ENCODE measurements around the gene CTRB2.
"Not testable (repeated sequence)": the region's sequence is repeated elsewhere in the genome, so short reads cannot be mapped to it uniquely, and the experiment has no call there.

CTRB2 gene

DNA sequence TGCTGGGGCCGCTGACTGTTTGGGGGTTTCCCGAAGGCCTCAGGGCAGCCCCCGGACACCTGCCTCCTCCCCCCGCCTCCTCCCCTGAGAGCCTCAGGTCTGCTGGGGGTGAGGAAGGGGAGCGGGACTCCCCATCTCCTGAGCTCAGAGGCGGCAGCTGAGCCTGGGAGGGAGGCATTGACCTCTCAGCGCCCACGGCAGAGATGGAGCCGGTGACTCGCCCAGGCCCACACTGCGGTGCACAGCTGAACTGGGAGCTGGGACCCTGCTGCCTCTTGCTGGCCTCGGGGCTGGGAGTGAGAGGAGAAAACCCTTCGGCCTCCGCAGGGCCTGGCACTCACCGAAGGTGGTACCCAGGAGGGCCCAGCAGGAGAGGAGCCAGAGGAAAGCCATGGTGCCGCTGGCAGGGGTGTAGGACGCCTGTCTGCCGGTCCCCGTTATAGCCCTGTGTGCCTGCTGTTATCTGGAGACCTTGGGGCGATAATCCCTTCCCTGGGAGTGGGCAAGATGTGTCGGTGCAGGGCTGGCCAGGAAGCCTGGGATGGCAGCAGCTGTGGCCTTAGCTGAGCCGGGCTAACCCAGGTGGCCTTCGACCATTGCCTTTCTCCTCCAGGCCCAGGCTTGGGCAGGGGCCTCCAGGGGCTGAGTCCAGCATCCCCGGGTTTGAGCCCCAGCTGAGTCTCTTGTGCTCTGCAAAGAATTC, at the start of gene CTRB2:
Gene CTRB2 (minus strand): TSS at position 413 of the 703 bp plus-strand sequence. CDS start 20 bp downstream, at position 393.
- DNase-seq: no peak

DNA sequence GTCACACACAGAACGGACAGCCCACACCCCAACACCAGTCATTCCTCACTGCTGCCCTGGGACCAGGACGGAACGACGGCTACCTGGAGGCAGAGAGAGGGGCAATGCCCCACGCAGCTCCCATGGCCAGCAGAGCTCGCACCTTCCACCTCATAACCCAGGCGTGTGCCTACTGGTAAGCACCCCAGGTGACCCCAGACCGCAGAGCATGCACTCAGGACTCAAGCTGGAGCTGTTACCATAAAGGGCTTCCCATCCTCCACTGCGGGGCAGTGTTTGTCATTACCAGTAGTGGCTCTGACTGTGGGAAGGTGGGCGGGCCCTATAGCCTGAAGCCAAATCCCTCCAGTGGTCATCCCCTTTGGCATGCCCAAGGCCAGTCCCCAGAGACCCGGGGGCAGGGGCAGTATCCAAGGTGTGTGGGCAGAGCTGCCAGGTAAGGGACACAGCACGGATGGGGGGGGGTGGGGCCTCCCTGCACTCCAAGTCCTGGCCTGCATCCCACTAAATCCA, 49.2 kb upstream of the CTRB2 start:
- no peak for DNase-seq

DNA sequence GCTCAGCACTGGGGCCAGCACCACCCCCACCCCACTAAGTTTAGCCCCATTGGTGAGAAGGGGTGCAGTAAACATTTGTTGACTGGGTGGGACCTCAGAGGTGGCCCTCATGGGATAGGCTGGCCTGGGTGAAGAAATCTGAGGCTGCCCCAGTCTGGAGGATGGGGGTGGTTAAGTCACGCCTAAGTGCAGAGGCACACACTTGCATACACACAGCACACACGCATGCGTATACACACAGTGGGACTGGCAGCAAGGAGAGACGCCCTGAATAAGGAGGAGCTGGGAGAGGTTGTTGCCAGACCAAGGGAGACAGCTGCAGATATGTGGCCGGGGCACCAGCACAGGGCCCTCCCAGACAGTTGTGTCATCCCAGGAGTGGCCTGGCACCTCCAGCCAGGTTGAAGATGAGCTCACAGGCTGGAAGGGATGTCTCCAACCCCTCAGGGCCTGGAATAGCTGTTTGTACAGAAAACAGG, 47.4 kb upstream of the CTRB2 start:
- DNase-seq: no peak

DNA sequence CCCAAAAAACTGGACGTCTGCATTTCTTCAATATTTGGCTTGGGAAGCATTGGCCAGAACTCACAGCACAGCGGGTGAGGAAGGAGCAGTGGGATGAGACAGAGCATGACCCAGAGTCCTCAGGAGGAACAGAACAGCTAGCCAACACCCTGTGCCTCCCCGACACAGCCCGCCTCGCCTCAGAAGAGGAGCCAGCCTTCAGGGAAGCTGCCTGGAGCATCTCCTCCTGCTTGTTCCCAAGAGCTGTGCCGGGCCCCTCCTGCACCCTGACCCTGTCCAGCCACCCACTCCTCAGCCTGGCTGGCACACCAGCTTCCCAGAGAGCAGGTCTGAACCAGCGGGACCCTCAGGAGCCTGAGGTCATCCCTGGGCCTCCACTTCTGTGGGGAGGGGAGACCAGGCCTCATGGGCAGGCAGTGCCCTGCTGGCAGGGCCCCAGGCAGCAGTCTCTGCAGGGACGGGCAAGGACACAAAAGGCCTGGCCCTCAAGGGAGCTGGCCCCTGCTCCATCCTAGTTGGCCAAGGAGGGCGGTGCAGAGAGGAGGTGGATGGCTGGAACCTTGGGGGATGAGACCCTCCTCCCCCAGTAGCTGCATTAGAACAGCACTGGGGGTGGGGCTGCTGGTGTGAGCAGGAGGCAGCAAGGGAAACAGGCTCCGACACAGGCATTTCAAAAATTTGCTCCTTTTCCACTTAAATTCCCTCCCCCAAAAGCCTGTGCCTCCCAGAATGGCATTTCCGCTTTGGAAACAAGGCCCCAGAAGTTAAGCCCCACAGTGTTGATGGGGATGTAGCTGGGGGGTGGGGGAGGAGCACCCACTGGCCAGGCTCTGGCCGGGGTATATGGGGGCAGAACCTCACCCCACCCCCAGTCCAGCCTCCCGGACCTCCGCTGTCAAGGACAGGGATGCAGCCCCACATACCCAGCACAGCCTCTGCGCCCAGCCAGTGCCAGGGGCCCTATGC, 46.3 kb upstream of the CTRB2 start:
- no peak for DNase-seq

DNA sequence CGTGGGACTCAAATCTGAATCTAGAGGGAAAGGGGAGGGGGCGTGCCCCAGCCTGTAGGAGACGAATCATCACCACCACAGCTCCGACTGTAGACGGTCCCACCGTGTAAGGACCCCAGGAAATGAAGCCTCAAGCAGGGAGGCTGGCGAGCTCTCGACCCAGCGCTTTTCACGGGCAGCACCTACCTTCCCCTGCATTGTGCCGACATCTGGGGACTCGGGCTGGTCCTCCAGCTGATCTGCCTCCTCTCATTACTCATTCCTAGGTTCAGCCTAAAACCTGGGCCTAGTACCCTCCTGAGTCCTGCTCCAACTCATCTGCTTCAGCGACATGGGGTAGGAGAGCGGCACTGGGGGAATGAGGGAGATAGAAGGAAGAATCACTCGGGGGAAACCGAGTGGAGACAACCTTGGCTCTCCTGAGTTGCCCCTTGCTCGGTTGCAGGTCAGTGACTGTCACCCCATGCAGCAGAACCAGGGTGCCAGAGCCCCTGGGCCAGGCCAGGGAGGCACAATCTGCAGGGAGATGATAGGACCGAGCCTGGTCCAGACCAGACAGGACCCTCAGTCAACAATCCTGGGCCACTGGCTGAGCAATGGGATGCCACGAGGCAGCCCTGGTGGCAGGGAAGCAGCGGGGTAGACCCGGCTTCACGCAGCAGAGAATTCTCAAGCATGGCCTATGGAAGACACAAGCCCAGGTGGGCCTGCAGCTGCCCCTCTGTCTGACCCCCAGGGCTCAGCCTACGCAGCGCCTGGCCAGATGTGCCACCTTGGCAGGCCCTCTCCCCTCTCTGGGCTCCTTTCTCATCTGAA, 45.3 kb upstream of the CTRB2 start:
- no peak for DNase-seq

DNA sequence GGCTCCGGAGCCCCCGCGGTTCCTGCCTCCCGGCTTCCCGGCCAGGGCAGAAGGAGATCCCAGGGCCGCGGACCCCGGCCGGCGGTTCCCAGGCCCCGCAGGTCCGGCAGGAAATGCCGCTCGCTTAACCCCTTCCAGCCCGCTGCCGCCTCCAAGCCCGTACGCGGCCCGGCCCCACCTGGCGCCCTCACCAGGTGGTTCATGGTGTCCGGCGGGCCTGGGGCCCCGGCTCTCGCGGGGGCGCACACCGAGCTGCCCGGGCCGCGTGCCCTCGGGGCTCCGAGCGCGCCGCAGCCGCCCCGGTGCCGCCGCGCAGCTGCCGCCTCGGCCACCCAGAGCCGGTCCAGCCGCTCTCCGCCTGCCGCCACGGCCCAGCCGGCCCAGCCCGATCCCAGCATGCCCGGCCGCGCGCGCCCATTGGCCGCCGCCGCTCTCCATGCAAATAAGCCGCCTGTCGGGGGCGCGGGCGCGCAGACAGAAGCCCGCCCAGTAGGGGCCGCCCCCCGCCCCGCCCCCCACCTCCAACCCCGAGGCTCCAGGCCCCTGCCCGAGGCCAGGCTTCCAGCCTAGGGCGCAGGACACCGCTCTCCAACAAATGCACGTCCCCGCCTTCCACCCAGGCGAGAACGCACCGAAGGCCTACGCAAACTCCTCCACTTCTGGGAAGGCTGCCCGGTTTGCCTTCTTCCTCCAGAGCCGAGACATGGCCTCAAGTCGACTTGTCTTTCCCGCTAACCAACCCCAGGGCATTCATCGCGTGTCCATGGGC, 44.5 kb upstream of the CTRB2 start, which contains the start of gene BCAR1:
Gene BCAR1 (minus strand): TSS at position 345 of the 769 bp plus-strand sequence. CDS start 142 bp downstream, at position 203.
- DNase-seq: peak; percentile 23

DNA sequence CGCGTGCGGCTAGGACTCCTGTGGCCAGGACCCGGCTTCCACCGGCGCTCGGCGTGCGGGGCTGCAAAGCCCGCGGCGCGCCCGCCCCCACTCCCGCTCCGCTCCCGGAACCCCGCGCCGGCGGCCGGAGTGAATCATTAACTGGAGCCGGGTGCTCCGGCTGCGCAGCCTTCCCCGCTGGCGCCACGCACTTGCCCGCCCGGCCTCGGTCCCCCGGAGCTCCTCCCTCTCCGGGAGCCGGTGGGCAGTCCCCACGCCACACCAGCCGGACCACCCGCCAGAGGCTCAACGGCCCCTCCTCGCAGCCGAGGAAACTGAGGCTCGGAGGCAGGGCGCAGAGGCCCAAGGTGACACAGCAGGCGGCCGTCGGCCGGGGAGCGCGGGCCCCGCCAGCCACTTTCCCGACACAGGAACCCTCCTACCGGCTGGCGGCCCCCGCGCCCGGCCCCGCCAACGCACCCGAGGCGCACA, 43.9 kb upstream of the CTRB2 start:
- DNase-seq: no peak

DNA sequence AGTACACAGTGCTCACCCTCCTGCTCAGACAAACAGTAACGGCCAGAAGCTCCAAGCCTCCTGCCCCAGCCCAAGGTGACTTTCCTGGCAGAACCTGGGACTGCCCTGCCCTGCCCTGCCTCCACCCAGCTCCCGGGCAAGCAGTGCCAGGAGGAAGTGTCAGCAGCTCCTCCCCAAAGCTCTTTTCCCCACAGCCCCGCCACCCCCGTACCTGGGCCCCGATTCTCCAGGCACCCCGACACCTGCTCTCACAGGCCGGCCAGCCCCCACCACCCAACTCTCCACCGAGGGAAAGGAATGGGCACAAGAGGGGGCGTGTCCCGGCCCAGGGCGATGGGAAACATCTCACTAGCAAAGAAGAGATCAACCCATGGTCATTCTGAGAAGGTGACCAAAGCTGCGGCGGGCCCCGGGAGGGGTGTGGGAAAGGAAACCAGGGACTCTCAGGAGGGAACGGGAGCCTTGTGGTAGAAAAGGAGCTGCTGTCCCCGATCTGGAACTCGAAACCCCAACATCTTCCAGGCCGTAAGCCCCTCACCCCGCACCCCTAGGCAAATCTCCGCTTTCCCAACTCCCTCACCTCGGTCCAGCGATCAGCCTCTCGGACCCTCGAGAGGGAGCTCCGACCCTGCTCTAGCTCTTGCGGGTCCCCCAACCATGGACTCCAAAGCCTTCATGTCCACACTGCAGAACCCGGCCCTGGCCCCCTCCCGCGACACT, 43.3 kb upstream of the CTRB2 start:
- no peak for DNase-seq

DNA sequence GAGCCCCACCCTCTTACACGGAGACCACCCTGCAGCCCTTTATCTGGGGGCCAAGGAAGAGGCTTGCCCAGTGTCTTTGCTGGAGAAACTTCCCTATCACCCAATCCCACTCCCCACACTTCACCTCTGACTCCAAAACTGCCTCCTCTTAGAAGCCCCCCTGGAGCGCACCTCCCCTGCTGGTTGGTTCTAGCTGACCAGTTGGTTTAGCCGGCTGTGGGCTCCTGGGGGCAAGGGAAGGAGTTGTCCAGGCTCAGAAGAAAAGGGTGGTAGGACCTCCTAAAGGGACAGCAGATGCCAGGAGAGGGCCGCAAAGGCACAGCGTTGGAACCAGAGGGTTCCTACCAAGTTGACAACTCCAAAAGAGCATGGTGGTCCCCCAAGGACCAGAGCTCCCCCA, 42.5 kb upstream of the CTRB2 start:
- DNase-seq: no peak

DNA sequence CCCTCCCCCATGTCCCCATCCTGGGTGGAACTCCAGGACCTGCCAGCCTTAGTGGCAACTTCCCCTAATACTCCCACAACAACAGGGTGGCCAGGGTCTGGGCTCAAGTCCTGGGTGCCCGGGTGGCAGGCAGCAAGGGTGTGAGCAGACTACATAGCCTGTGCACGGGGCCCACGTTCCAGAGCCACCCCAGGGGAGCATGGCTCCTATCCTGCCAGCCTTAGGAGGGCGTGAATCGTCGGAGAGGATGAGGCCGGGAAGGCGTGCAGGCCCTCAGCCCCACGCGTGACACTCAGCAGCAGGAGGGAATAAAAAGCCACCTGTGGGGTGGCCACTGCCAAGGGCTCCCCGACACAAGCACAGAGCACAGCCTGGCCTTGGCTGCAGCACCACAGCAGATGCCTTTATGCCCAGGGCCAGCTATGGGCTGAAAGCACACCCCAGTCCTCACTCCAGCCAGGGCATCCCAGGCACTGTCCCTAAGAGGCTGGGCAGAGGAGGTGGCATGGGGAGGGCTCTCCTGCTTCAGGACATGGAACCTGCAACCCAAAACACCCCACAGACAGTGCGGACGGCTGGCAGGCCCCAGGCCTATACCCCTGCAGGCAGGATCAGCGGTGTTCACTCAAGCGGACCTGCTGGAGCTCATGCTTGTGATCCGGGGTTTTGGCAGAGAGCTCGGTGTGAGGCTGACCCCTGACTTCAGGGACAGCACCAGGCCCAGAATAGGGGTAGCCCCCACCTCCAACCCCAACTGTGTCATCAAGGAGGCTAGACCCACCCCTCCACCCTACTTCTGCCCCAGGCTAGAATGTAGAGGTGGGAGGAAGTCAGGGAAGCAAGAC, 41.8 kb upstream of the CTRB2 start:
- DNase-seq: no peak

DNA sequence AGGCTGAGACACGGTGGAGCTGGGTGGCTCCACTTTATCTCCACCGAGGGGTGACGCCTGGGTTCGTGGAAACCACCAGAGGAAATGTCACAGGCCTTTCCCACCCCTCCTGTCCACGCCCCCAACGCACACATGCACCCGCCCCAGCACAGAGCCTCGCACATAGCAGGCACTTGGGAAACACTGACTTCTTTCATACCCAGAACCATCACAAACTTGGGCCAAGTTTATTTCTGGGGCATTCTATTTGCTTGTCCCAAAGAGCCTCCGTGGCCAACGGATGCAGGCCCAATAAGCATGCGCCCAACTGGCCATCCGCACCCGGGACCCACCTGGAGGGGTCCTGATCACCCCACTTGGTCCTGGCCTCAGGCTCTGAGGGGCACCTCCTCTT, 41.2 kb upstream of the CTRB2 start:
- DNase-seq: no peak

DNA sequence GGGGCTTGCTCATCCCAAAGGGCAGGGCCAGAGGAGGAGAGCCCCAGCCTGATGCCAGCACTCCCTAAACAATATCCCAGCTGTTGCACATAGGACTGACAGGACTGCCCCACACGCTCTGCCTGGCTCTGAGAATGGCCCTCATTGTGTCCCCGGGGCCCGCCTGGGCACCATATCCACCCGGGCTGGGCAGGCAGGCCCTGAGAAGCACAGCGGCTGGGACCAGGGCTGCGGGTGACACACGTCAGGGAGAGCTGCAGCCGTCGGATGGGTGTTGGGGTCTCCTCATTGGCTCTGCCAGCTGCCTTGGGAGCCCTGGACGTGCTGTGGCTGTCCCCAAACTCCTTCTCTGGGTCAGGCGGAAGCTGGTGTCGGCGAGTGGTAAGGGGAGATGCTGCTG, 40.3 kb upstream of the CTRB2 start:
- no peak for DNase-seq

DNA sequence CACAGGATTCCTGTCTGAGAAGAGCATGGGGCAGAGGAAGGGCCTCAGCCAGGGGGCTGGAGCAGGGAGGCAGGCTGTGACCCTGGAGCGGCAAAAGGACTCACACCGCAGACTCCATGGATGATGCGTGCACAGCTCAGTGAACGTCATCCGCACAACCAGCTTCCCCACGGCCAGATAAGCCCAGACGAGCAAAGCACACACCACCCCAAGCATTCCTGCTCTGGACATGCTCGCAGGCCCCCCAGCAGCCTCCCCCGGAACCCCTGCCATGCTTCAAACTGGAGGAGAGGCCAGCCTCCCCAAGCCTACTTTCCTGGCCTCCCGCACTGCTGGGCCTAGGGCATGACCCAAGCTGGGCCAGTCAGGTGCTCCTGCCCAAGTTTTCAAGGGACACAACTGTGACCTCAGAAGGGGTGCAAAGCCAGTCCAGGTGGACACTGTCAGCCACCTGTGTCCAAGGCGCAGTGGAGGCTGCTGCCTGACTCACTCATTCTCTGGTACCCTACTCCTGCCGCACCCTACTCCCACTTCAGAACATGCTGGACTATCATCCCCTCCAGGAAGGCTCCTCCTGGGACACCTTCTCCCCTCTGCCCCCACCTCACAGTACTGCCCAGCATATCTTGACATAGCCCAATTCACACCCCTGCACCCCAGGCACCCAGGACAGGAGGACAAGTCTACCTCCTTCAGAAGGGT, 39.7 kb upstream of the CTRB2 start:
- DNase-seq: no peak

DNA sequence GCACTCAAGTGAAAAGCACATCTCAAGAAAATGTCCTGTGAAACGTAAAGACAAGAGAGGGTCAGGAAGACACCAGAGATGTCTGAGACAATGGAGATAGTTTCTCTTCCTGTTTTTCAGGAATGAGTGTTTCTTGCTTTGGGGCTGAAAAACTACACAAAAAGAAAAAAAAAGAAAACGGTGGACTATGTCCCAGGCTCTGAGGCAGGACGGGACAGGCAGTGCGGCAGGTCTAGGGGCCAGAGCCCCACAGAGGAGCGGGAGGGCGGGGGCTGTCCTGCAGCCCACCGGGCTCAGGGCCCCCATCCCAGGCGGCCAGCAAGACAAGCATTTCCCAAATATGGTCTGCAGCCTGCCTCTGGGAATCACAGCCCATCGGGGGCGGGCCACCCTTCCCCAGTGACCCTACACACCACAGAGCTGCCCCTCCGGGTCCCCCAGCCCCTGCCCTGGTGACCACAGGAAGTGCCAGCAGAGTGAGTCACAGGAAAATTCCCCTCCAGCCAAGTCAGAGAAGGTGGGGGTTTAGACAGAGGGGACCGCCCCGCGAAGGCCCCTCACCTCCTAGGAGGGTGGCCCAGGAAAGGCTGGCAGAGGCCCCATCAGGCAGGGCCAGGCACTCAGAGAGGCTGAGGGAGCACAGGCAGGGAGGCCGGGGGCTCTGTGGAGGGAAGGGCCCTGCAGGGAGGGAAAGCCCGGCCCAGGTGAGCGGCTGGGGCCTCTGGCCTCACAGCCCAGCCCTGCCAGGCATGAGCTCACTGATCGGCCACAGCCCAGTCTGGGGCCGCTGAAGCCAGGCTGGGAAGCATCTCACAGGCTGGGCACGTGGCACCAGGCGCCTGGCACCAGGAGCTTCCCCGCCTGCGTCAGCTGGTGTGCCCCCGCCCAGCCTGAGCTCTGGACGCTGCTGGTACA, 38.1 kb upstream of the CTRB2 start:
- DNase-seq: no peak

DNA sequence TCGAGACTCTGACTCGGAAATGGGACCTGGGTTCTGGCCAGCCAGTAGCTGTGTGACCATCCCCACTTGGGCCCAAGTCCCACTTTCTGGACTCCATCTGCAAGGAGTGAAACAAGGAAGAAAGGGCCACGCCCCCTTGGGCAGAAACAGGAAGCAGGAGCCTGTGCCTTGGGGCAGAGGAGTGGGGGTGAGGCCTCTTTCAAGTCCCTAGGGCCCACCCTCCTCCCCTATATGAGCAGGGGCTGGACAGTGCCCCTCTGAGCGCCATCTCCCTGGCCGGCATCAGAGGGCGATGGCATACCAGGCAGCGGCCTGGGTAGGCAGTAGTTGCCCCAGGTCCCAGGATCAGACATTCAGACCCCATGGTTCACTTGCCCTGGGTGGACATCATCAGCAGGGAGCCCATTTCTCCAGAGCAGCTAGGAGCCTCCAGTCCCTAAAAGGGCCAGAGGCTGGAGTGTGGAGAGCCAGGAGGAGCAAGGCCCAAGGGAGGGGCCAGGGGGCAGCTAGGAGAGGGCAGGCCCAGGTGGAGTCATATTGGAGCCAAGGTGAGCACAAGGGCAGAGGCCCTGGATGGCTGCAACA, 37.4 kb upstream of the CTRB2 start:
- no peak for DNase-seq

DNA sequence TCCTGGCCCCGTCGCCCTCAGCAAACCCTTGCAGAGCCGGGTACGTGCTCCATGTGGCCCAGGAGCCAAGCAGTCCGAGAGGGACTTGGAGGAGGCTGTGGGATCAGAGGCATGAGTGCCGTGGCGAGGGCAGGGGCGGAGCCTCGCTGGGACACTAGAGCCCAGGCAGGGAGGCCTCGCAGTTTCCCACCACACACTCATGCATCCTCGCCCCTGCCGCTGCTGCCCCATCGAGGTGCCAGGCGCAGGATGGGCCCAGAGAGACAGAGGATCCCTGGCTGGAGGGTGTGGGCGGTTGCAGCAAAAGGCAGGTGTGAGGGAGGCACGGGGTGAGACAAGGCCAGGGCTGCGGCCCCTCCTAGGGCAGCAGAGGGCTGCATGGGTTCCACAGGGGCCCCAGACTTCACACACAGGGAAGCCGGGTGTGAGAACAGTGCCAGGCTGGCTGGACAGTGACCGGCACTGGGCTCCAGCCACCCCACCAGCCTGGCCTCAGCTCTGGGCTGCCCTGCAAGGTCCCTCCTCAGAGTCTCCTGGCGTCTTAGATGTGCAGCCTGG, 36.8 kb upstream of the CTRB2 start:
- no peak for DNase-seq

DNA sequence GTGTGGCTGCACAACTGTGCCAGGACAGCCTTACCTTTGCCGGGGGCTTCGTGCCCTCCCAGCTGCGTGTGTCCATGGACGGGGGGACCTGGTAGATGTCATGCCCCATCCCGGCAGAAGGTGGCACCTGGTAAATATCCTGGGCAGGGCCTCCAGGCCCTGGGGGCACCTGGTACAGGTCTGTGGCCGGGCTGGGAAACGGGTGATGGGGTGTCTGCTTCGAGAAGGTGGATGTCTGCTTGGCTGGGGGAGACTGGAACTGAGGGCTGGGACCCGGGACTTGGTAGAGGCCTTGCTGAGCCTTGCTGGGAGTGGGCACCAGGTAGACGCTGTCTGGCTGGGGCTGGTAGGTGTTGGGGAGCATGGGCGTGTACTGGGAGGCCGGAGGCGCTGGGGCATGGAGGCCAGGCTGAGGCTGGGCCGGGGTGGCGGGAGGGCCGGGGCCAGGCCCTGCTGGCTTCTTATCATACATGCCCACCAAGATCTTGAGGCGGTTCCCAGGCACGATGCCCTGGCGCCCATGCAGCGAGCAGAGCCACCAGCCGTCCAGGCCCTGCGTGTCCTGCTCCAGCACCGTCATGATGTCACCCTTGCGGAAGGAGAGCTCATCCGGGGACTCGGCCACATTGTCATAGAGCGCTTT, 35.6 kb upstream of the CTRB2 start:
- not testable (repeated sequence) for DNase-seq
